Loucy (cell line): ENCODE data around the gene YAF2.

Experiments
- H2AFZ ChIP-seq: fragments of 200-600 bp; sonication (generic); 2 replicates; pipeline ENCODE4 v1.6.0; 2016; ENCODE audit warnings: antibody characterized with exemption, mild to moderate bottlenecking, low read length, moderate library complexity
- H3F3A ChIP-seq: fragments of 200-600 bp; 2 replicates; pipeline ENCODE4 v1.6.0; 2016; ENCODE audit warnings: antibody characterized with exemption, low read depth, mild to moderate bottlenecking
- H3K27me3 ChIP-seq: fragments of 200-600 bp; sonication (generic); 2 replicates; pipeline ENCODE4 v1.6.1; 2014; ENCODE audit warnings: low read length, mild to moderate bottlenecking; ENCODE audit not compliant: insufficient read depth, poor library complexity, severe bottlenecking
- H3K36me3 ChIP-seq: fragments of 200-600 bp; sonication (generic); 2 replicates; pipeline ENCODE4 v1.6.1; 2016; ENCODE audit warnings: low read length; ENCODE audit not compliant: insufficient read depth
- H3K4me1 ChIP-seq: fragments of 200-600 bp; sonication (generic); 2 replicates; pipeline ENCODE4 v1.5.1; 2014; ENCODE audit warnings: low read length, mild to moderate bottlenecking; ENCODE audit not compliant: insufficient read depth, poor library complexity, severe bottlenecking
- H3K4me2 ChIP-seq: fragments of 200-600 bp; sonication (generic); 2 replicates; pipeline ENCODE4 v1.6.0; 2014; ENCODE audit warnings: antibody characterized with exemption, low read length, low read depth, mild to moderate bottlenecking; ENCODE audit not compliant: poor library complexity, severe bottlenecking
- H3K4me3 ChIP-seq: fragments of 200-600 bp; sonication (generic); 2 replicates; pipeline ENCODE4 v1.5.1; 2014; ENCODE audit warnings: low read length, mild to moderate bottlenecking, mixed read lengths; ENCODE audit not compliant: poor library complexity, severe bottlenecking
- H3K79me2 ChIP-seq: fragments of 200-600 bp; sonication (generic); 2 replicates; pipeline ENCODE4 v1.6.1; 2014; ENCODE audit warnings: low read length; ENCODE audit not compliant: insufficient read depth
- H3K9ac ChIP-seq: fragments of 200-600 bp; sonication (generic); 2 replicates; pipeline ENCODE4 v1.6.0; 2014; ENCODE audit warnings: mild to moderate bottlenecking, low read depth, low read length, moderate library complexity; ENCODE audit not compliant: poor library complexity, severe bottlenecking
- H3K9me2 ChIP-seq: fragments of 200-600 bp; sonication (generic); replicated peaks from 2 replicates; pipeline ENCODE4 v1.6.1; 2016; ENCODE audit warnings: low read depth, low read length, mixed read lengths
- H3K9me3 ChIP-seq: fragments of 200-600 bp; sonication (generic); 2 replicates; pipeline ENCODE4 v1.6.1; 2014; ENCODE audit warnings: mild to moderate bottlenecking, antibody characterized with exemption, low read length, low read depth; ENCODE audit not compliant: insufficient read depth
- H4K20me1 ChIP-seq: fragments of 200-600 bp; sonication (generic); 2 replicates; pipeline ENCODE4 v1.6.0; 2014; ENCODE audit warnings: antibody characterized with exemption, low read length, mild to moderate bottlenecking; ENCODE audit not compliant: insufficient read depth, poor library complexity, severe bottlenecking
- EZH2phosphoT487 ChIP-seq: fragments of 200-600 bp; IDR thresholded peaks from 2 replicates; pipeline ENCODE4 v1.6.1; 2018; ENCODE audit warnings: antibody characterized with exemption, mild to moderate bottlenecking, moderate library complexity, borderline replicate concordance
- TF ChIP-seq, protein P1 (sequence below): fragments of 200-600 bp; sonication (generic); conservative IDR thresholded peaks from 2 replicates; pipeline ENCODE4 v1.5.1; 2014; ENCODE audit warnings: mild to moderate bottlenecking, antibody characterized with exemption, low read length

YAF2 gene

DNA sequence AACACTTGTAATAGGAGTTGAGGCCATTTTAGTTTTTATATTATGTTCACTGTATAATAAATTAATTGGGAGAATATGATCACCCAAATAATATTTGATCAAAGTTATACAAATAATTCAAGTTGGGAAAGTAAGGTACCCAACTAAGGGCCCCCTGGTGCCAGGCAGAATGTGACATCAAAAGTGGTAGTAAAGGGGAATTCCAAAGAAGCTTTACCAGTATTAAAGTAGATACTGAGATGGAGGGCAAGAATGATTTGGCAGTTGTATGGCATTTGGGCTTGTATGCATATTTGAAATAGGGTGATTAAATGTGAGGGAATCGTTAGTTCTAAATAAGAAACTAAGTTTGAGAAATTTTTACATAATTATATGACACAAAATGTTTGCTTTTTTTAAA is 111.1 kb downstream of the YAF2 start:
- no peak overlapping the region for H3K4me3 ChIP-seq
- H3K4me1 ChIP-seq, result peaks cover 23% of the 10 kb centered on the region
- no peaks in the 10 kb centered on the region for H3K27me3 ChIP-seq
- H2AFZ ChIP-seq, result no peak overlapping the region
- no peak overlapping the region for H3K4me2 ChIP-seq
- H3F3A ChIP-seq, result no peaks in the 10 kb centered on the region
- no peak overlapping the region for H3K9ac ChIP-seq
- no peaks in the 10 kb centered on the region for H3K36me3 ChIP-seq
- peaks cover 89% of the 10 kb centered on the region for H3K79me2 ChIP-seq
- H4K20me1 ChIP-seq, result peaks cover 47% of the 10 kb centered on the region
- TF ChIP-seq EZH2phosphoT487, result no peak
- TF ChIP-seq, protein P1, sequence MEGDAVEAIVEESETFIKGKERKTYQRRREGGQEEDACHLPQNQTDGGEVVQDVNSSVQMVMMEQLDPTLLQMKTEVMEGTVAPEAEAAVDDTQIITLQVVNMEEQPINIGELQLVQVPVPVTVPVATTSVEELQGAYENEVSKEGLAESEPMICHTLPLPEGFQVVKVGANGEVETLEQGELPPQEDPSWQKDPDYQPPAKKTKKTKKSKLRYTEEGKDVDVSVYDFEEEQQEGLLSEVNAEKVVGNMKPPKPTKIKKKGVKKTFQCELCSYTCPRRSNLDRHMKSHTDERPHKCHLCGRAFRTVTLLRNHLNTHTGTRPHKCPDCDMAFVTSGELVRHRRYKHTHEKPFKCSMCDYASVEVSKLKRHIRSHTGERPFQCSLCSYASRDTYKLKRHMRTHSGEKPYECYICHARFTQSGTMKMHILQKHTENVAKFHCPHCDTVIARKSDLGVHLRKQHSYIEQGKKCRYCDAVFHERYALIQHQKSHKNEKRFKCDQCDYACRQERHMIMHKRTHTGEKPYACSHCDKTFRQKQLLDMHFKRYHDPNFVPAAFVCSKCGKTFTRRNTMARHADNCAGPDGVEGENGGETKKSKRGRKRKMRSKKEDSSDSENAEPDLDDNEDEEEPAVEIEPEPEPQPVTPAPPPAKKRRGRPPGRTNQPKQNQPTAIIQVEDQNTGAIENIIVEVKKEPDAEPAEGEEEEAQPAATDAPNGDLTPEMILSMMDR, result no peak
- H3K9me3 ChIP-seq, result no peaks in the 10 kb centered on the region
- no peaks in the 10 kb centered on the region for H3K9me2 ChIP-seq

- H3K27me3 ChIP-seq, result no peaks in the 10 kb centered on the region
- no peak overlapping the region for H2AFZ ChIP-seq
- H3K9ac ChIP-seq, result no peak overlapping the region
- no peaks in the 10 kb centered on the region for H3K9me3 ChIP-seq
- peaks cover 36% of the 10 kb centered on the region for H4K20me1 ChIP-seq
- no peaks in the 10 kb centered on the region for H3K9me2 ChIP-seq
- H3K4me1 ChIP-seq, result peaks cover 18% of the 10 kb centered on the region
- peak overlapping the region; percentile 13 for H3K4me3 ChIP-seq
- TF ChIP-seq EZH2phosphoT487, result no peak
- TF ChIP-seq, protein P1, result no peak
- no peaks in the 10 kb centered on the region for H3F3A ChIP-seq
- peak overlapping the region; percentile 44 for H3K4me2 ChIP-seq
- H3K36me3 ChIP-seq, result no peaks in the 10 kb centered on the region
- H3K79me2 ChIP-seq, result peaks cover 89% of the 10 kb centered on the region
These were observed 112.7 kb downstream of the YAF2 start for GRCh38 chr12:42125388-42125767.

- H3K4me1 ChIP-seq, result peaks cover 18% of the 10 kb centered on the region
- H3K4me2 ChIP-seq, result peak overlapping the region; percentile 44
- H4K20me1 ChIP-seq, result peaks cover 31% of the 10 kb centered on the region
- no peak overlapping the region for H2AFZ ChIP-seq
- no peaks in the 10 kb centered on the region for H3K9me2 ChIP-seq
- no peaks in the 10 kb centered on the region for H3K9me3 ChIP-seq
- H3K4me3 ChIP-seq, result peak overlapping the region; percentile 13
- TF ChIP-seq, protein P1, result no peak
- no peak for TF ChIP-seq EZH2phosphoT487
- H3K27me3 ChIP-seq, result no peaks in the 10 kb centered on the region
- H3K79me2 ChIP-seq, result peaks cover 89% of the 10 kb centered on the region
- H3F3A ChIP-seq, result no peaks in the 10 kb centered on the region
- H3K9ac ChIP-seq, result no peak overlapping the region
- H3K36me3 ChIP-seq, result no peaks in the 10 kb centered on the region
These were observed 113.2 kb downstream of the YAF2 start for GRCh38 chr12:42124764-42125387.
